HepG2 (cell line): ENCODE results near the gene KRT16. TPM values are rescaled to one million over a fixed set of nuclear protein-coding genes. Genes with fewer than 3 reads are reported as not detected.

ENCODE experiments used
- ATAC-seq: fragments of 200-7000 bp; cut with Tn5 transposase; 3 replicates; pipeline ENCODE4 v1.9.1; 2020; ENCODE audit warnings: mild to moderate bottlenecking, moderate library complexity
- BruUV-seq: library from RNA; stranded (reverse); fragments of 400-500 nt; replicated peaks from 2 replicates; lab custom pipeline; 2021; lab: Mats Ljungman, UMichigan
- CTCF ChIA-PET: fragments of 300-600 bp; formaldehyde crosslinking; extraction: SDS; loops from one replicate; lab custom pipeline; 2021; ENCODE audit warnings: low total read pairs, inconsistent platforms, low intra/inter-chr PET ratio; lab: Yijun Ruan, JAX
- POLR2A ChIA-PET: fragments of 350-600 bp; sonication (Branson Sonifier 250); formaldehyde crosslinking; loops from one replicate; lab custom pipeline; 2020; ENCODE audit warnings: antibody characterized with exemption, inconsistent platforms; lab: Yijun Ruan, JAX
- DNase-seq: peaks from one replicate; pipeline ENCODE4 v3.0.0-alpha.2; 2015; ENCODE audit warnings: low spot score
- FAIRE-seq: peaks from 3 replicates; lab custom pipeline; 2011; peaks lifted over from hg19 to GRCh38; lab: Jason Lieb, UNC
- H2AFZ ChIP-seq: one replicate; pipeline ENCODE4 v1.6.1; 2011; ENCODE audit warnings: low read length, inconsistent platforms
- H3K27ac ChIP-seq: fragments of 300-600 bp; 3 replicates; pipeline ENCODE4 v1.8.0; 2011; ENCODE audit warnings: mixed run types, mild to moderate bottlenecking, mixed read lengths, low read length, inconsistent platforms; ENCODE audit not compliant: insufficient read depth; ENCODE audit errors: extremely low read length
- H3K27me3 ChIP-seq, 2 experiments: fragments of 200-600 bp in 1 of 2; 2 replicates in 1 of 2; 3 replicates in 1 of 2; pipeline versions ENCODE4 v1.6.0 to v1.8.0; 2011; ENCODE audit warnings: low read length in 2 of 2, mild to moderate bottlenecking in 2 of 2, moderate library complexity in 2 of 2, inconsistent platforms in 1 of 2; ENCODE audit not compliant: insufficient read depth in 2 of 2, control insufficient read depth in 1 of 2
- H3K36me3 ChIP-seq, 2 experiments: fragments of 200-600 bp in 1 of 2; replicated peaks in 1 of 2; 2 replicates in 1 of 2; 3 replicates in 1 of 2; pipeline versions ENCODE4 v1.5.1 to v1.8.0; 2011; ENCODE audit warnings: low read length in 2 of 2, inconsistent platforms in 1 of 2; ENCODE audit not compliant: insufficient read depth in 2 of 2, control insufficient read depth in 1 of 2
- H3K4me1 ChIP-seq: 2 replicates; pipeline ENCODE4 v1.5.1; 2012; ENCODE audit warnings: low read length, inconsistent platforms; ENCODE audit not compliant: insufficient read depth
- H3K4me2 ChIP-seq: 2 replicates; pipeline ENCODE4 v1.6.0; 2011; ENCODE audit warnings: low read depth, low read length, inconsistent platforms
- H3K4me3 ChIP-seq, 3 experiments: fragments of 200-600 bp in 1 of 3; sonication (generic), shearing (Covaris generic) in 1 of 3; replicated peaks in 1 of 3; 2 replicates each; pipeline ENCODE4 v1.5.1; 2011 to 2016; ENCODE audit warnings: low read length in 3 of 3, inconsistent platforms in 2 of 3, low read depth in 2 of 3, mild to moderate bottlenecking in 2 of 3, control low read depth in 1 of 3, mixed read lengths in 1 of 3; ENCODE audit not compliant: insufficient read depth in 1 of 3
- H3K79me2 ChIP-seq: one replicate; pipeline ENCODE4 v1.6.1; 2011; ENCODE audit warnings: low read length, inconsistent platforms; ENCODE audit not compliant: insufficient read depth
- H3K9ac ChIP-seq: 2 replicates; pipeline ENCODE4 v1.6.0; 2011; ENCODE audit warnings: mild to moderate bottlenecking, low read depth, low read length, inconsistent platforms; ENCODE audit not compliant: insufficient read depth
- H3K9me3 ChIP-seq: 2 replicates; pipeline ENCODE4 v1.5.1; 2012; ENCODE audit warnings: mild to moderate bottlenecking, low read length
- H4K20me1 ChIP-seq: 2 replicates; pipeline ENCODE4 v1.6.0; 2011; ENCODE audit warnings: inconsistent platforms, mild to moderate bottlenecking, low read length, moderate library complexity; ENCODE audit not compliant: insufficient read depth
- ATF7-NPFF ChIP-seq: sonication (generic); formaldehyde crosslinking; IDR thresholded peaks from 2 replicates; pipeline ENCODE4 v1.8.1; 2023; ENCODE audit warnings: mild to moderate bottlenecking, low read depth, missing genetic modification reagents, moderate library complexity
- FOXK1 ChIP-seq: sonication (generic); formaldehyde crosslinking; IDR thresholded peaks from 2 replicates; pipeline ENCODE4 v1.4.0; 2020; ENCODE audit warnings: low read depth, missing genetic modification reagents, borderline replicate concordance
- FOXP4 ChIP-seq: sonication (generic); formaldehyde crosslinking; IDR thresholded peaks from 2 replicates; pipeline ENCODE4 v1.4.0; 2020; ENCODE audit warnings: missing genetic modification reagents
- IKZF4 ChIP-seq: sonication (generic); formaldehyde crosslinking; IDR thresholded peaks from 2 replicates; pipeline ENCODE4 v1.5.1; 2020; ENCODE audit warnings: borderline replicate concordance, mild to moderate bottlenecking, low read depth, missing genetic modification reagents; ENCODE audit errors: not compliant biosample characterization
- MBNL3 ChIP-seq: fragments of 250-450 bp; sonication (Bioruptor Pico); conservative IDR thresholded peaks from 2 replicates; pipeline ENCODE4 v1.8.0; 2022; ENCODE audit warnings: mild to moderate bottlenecking, inconsistent platforms
- NAIF1 ChIP-seq: sonication (generic); formaldehyde crosslinking; IDR thresholded peaks from 2 replicates; pipeline ENCODE4 v1.5.0; 2020; ENCODE audit warnings: mild to moderate bottlenecking, missing genetic modification reagents, borderline replicate concordance
- NR2F2 ChIP-seq: IDR thresholded peaks from 2 replicates; pipeline ENCODE4 v1.6.1; 2012; ENCODE audit warnings: low read depth, inconsistent platforms, borderline replicate concordance
- POLR2AphosphoS5 ChIP-seq: IDR thresholded peaks from 2 replicates; pipeline ENCODE4 v1.6.1; 2012; ENCODE audit warnings: low read depth, low read length
- RBFOX2 ChIP-seq: fragments of 200-400 bp; formaldehyde crosslinking; IDR thresholded peaks from 2 replicates; pipeline ENCODE4 v1.6.1; 2017; ENCODE audit warnings: low read depth, mild to moderate bottlenecking, low read length
- SP2 ChIP-seq: sonication (generic); formaldehyde crosslinking; IDR thresholded peaks from 2 replicates; pipeline ENCODE4 v1.5.1; 2020; ENCODE audit warnings: mild to moderate bottlenecking, missing genetic modification reagents
- TBX3 ChIP-seq: fragments of 450-650 bp; IDR thresholded peaks from 2 replicates; pipeline ENCODE4 v1.6.1; 2017; ENCODE audit warnings: antibody characterized with exemption, mild to moderate bottlenecking, inconsistent platforms, borderline replicate concordance
- ZEB1 ChIP-seq: IDR thresholded peaks from 2 replicates; pipeline ENCODE4 v1.6.1; 2012; ENCODE audit warnings: mild to moderate bottlenecking, low read depth, inconsistent platforms; ENCODE audit not compliant: insufficient replicate concordance
- ZNF138 ChIP-seq: sonication (generic); formaldehyde crosslinking; IDR thresholded peaks from 2 replicates; pipeline ENCODE4 v1.5.0; 2020; ENCODE audit warnings: mild to moderate bottlenecking, low read depth, missing genetic modification reagents
- ZNF350 ChIP-seq: sonication (generic); formaldehyde crosslinking; IDR thresholded peaks from 2 replicates; pipeline ENCODE4 v1.4.0; 2020; ENCODE audit warnings: mild to moderate bottlenecking, low read depth, missing genetic modification reagents, borderline replicate concordance
- ZNF496 ChIP-seq: sonication (generic); formaldehyde crosslinking; IDR thresholded peaks from 2 replicates; pipeline ENCODE4 v1.8.1; 2023; ENCODE audit warnings: mild to moderate bottlenecking, moderate library complexity, missing genetic modification reagents; ENCODE audit not compliant: insufficient replicate concordance
- ZNF567 ChIP-seq: sonication (generic); formaldehyde crosslinking; IDR thresholded peaks from 2 replicates; pipeline ENCODE4 v1.8.1; 2023; ENCODE audit warnings: mild to moderate bottlenecking, missing genetic modification reagents, borderline replicate concordance
- ZNF670 ChIP-seq: sonication (generic); formaldehyde crosslinking; IDR thresholded peaks from 2 replicates; pipeline ENCODE4 v1.8.0; 2022; ENCODE audit warnings: mild to moderate bottlenecking, missing genetic modification reagents, borderline replicate concordance
- ZNF75D ChIP-seq: sonication (generic); formaldehyde crosslinking; IDR thresholded peaks from 2 replicates; pipeline ENCODE4 v1.8.1; 2023; ENCODE audit warnings: missing genetic modification reagents, mild to moderate bottlenecking, borderline replicate concordance
- WGBS: methylation state at CpG from one replicate; pipeline ENCODE4 v1.1.6; 2017; ENCODE audit warnings: low lambda C conversion rate; 5-methylcytosine and 5-hydroxymethylcytosine counted together
- in situ Hi-C: cut with HindIII; loops from 2 replicates; pipeline ENCODE4 v1.10.0; 2017; ENCODE audit warnings: low pct_unique_long_range_greater_than_20kb; ENCODE audit not compliant: extremely low pct_ligation_motif_present
- intact Hi-C: fragments of 100-400 bp; cut with micrococcal nuclease; formaldehyde crosslinking; loops from one replicate; pipeline ENCODE4 v1.10.0; 2022; ENCODE audit not compliant: unreplicated experiment
- polyA plus RNA-seq, 8 experiments: library from polyadenylated mRNA; depleted of rRNA in 3 of 8; stranded (reverse) in 7 of 8; unstranded in 1 of 8; fragments of >200 nt; fragmentation: Illumina TruSeq in 4 of 8; extraction: Trizol in 4 of 8; gene quantifications; 2 replicates each; pipeline versions ENCODE4 v1.2.1 to v1.2.3, GENCODE V29; 2011 to 2016; ENCODE audit warnings: low read depth in 4 of 8, missing spikeins in 1 of 8, mixed read lengths in 1 of 8; ENCODE audit not compliant: insufficient read depth in 1 of 8
- total RNA-seq, 5 experiments: library from RNA; depleted of rRNA; stranded (reverse); fragments of >200 nt; fragmentation: Illumina TruSeq; extraction: Trizol; gene quantifications; 2 replicates each; pipeline ENCODE4 v1.2.3, GENCODE V29; 2016; ENCODE audit warnings: low read depth in 1 of 5
- TF ChIP-seq, protein P1 (sequence below): sonication (generic); formaldehyde crosslinking; IDR thresholded peaks from 2 replicates; pipeline ENCODE4 v1.4.0; 2020; ENCODE audit warnings: mild to moderate bottlenecking, low read depth, missing genetic modification reagents
- TF ChIP-seq, protein P2 (sequence below): sonication (generic); formaldehyde crosslinking; IDR thresholded peaks from 2 replicates; pipeline ENCODE4 v1.5.0; 2020; ENCODE audit warnings: missing genetic modification reagents

KRT16 gene
- total and polyA plus RNA-seq, 2 of the 13 experiments (the other 11 are each of a cell fraction or from before 2014, with no cell fraction given): not detected

DNA sequence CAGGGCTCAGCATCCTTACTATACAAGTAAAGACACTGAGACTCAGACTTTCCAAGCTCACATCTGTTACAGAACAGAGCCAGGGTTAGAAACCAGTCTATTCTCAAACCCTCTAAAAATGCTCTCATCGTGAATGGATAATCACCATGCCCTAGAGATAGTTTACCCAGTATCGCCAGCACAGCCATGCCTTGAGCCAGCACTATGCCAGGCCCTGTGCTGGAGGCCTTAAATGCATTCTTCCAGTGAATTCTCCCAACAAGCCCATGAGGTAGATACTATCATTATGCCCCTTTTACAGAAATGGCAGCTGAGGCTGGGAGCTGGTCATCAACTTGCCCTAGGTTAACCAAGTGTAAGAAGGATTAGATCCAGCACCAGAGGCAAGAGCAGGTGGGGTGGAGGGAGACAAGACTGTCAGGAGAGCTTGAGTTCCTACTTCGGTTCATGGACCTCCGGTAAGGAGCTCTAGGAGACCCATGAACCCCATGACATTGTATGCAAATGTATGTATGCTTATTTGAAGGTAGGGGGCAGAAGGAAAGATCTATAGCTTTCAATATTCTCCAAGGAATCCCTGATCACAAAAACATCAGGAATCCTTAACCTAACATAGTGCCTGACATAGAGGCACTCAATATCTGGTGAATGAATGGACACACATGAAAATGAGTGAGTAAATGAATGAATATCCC, 31.1 kb downstream of the KRT16 start:
- H3K79me2 ChIP-seq: no peaks in the 10 kb centered on the region
- no peak overlapping the region for H3K4me3 ChIP-seq
- H3K9me3 ChIP-seq: no peaks in the 10 kb centered on the region
- ChIA-PET POLR2A (no interaction called here), CTCF (interaction anchor here (2.1 kb wide), 1 partner anchor 66 kb away, joined by 6 read pairs; no protein-coding TSS in a partner anchor)
- peaks cover 3 to 7% of the 10 kb centered on the region in 2 experiments; a peak in 2 of 5 replicates for H3K27me3 ChIP-seq
- no peak overlapping the region for H2AFZ ChIP-seq
- 33% methylated on average over 4 of the region's 4 CpGs for WGBS
- H4K20me1 ChIP-seq: no peaks in the 10 kb centered on the region
- no peak overlapping the region for H3K27ac ChIP-seq
- BruUV-seq: no TSS peak
- DNase-seq (no peak), ATAC-seq (no peak), FAIRE-seq (no peak)
- in situ Hi-C loops (no loop called here), intact Hi-C loops (no loop called here)
- H3K4me1 ChIP-seq: no peaks in the 10 kb centered on the region
- no peak overlapping the region for H3K9ac ChIP-seq
- no peaks in the 10 kb centered on the region for H3K36me3 ChIP-seq
- H3K4me2 ChIP-seq: no peak overlapping the region
- TF ChIP-seq ATF7-NPFF (CRISPR knock-in tag): no peak
- TF ChIP-seq FOXP4 (CRISPR knock-in tag): no peak
- no peak for TF ChIP-seq ZNF670 (CRISPR knock-in tag)
- no peak for TF ChIP-seq ZNF496 (CRISPR knock-in tag)
- TF ChIP-seq NAIF1 (CRISPR knock-in tag): no peak
- no peak for TF ChIP-seq FOXK1 (CRISPR knock-in tag)
- no peak for TF ChIP-seq ZEB1
- TF ChIP-seq ZNF350 (CRISPR knock-in tag): no peak
- no peak for TF ChIP-seq ZNF567 (CRISPR knock-in tag)
- TF ChIP-seq TBX3: no peak
- TF ChIP-seq MBNL3 (CRISPR knock-in tag): no peak
- TF ChIP-seq POLR2AphosphoS5: no peak
- TF ChIP-seq, protein P1, sequence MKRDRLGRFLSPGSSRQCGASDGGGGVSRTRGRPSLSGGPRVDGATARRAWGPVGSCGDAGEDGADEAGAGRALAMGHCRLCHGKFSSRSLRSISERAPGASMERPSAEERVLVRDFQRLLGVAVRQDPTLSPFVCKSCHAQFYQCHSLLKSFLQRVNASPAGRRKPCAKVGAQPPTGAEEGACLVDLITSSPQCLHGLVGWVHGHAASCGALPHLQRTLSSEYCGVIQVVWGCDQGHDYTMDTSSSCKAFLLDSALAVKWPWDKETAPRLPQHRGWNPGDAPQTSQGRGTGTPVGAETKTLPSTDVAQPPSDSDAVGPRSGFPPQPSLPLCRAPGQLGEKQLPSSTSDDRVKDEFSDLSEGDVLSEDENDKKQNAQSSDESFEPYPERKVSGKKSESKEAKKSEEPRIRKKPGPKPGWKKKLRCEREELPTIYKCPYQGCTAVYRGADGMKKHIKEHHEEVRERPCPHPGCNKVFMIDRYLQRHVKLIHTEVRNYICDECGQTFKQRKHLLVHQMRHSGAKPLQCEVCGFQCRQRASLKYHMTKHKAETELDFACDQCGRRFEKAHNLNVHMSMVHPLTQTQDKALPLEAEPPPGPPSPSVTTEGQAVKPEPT (CRISPR knock-in tag): no peak
- no peak for TF ChIP-seq ZNF138
- TF ChIP-seq SP2: no peak
- TF ChIP-seq RBFOX2: no peak
- TF ChIP-seq ZNF75D (CRISPR knock-in tag): no peak
- TF ChIP-seq, protein P2, sequence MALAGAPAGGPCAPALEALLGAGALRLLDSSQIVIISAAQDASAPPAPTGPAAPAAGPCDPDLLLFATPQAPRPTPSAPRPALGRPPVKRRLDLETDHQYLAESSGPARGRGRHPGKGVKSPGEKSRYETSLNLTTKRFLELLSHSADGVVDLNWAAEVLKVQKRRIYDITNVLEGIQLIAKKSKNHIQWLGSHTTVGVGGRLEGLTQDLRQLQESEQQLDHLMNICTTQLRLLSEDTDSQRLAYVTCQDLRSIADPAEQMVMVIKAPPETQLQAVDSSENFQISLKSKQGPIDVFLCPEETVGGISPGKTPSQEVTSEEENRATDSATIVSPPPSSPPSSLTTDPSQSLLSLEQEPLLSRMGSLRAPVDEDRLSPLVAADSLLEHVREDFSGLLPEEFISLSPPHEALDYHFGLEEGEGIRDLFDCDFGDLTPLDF (CRISPR knock-in tag): no peak
- no peak for TF ChIP-seq NR2F2
- TF ChIP-seq IKZF4 (CRISPR knock-in tag): no peak
